ENCODE data around the gene COMMD7. TPM values are rescaled to one million over a fixed set of nuclear protein-coding genes. Genes with fewer than 3 reads are reported as not detected.
A peak's percentile ranks its signal among the peaks of the same experiment; 100 is the strongest.

Gene COMMD7
- total RNA-seq, 4 donors from 2014 or later: 9.8 to 22.5 (median 10.2) TPM

- TF ChIP-seq POLR2A (IDR thresholded peaks at IDR 0.05) (no peak), CTCF (IDR thresholded peaks at IDR 0.05) (no peak)
- no peak for DNase-seq
- Histone ChIP-seq H3K27me3 (no peaks in the 10 kb centered on the region), H3K4me1 (no peaks in the 10 kb centered on the region), H3K9me3 (no peaks in the 10 kb centered on the region), H3K27ac (no peak overlapping the region), H3K4me3 (no peak overlapping the region), H3K36me3 (no peaks in the 10 kb centered on the region)
- intact Hi-C loops (cut with DNase I): no loop called here
Measured at GRCh38 chr20:32751293-32751692, 8.0 kb upstream of the COMMD7 start.

- Histone ChIP-seq H3K4me3 (no peak overlapping the region), H3K9me3 (no peaks in the 10 kb centered on the region), H3K27ac (no peak overlapping the region), H3K4me1 (no peaks in the 10 kb centered on the region), H3K36me3 (no peaks in the 10 kb centered on the region), H3K27me3 (no peaks in the 10 kb centered on the region)
- TF ChIP-seq CTCF (IDR thresholded peaks at IDR 0.05): no peak
- no peak for TF ChIP-seq POLR2A (IDR thresholded peaks at IDR 0.05)
- intact Hi-C loops (cut with DNase I): no loop called here
- no peak for DNase-seq
- 77 to 80% methylated on average over 11 of the region's 11 CpGs for WGBS, 2 donors
Measured at GRCh38 chr20:32749914-32750637, 6.8 kb upstream of the COMMD7 start.

- no peaks in the 10 kb centered on the region for H3K27me3 ChIP-seq
- DNase-seq: no peak
- peak overlapping the region; percentile 77 to 91 (median 88) for H3K4me3 ChIP-seq
- H3K4me1 ChIP-seq: peaks cover 5 to 35% (median 19%) of the 10 kb centered on the region in 3 donors
- H3K36me3 ChIP-seq: no peaks in the 10 kb centered on the region
- intact Hi-C loops (cut with DNase I): no loop called here
- WGBS, 2 donors: 16 to 18% methylated on average over 18 to 20 of the region's 25 CpGs
- H3K27ac ChIP-seq: peak overlapping the region; percentile 85 to 91 (median 88)
- TF ChIP-seq POLR2A (IDR thresholded peaks at IDR 0.05) (no peak), CTCF (IDR thresholded peaks at IDR 0.05) (no peak)
- H3K9me3 ChIP-seq: no peaks in the 10 kb centered on the region
Measured at GRCh38 chr20:32742322-32743236, 688 bp downstream of the COMMD7 start.

GRCh38 chr20:32741151-32741550 is 2.1 kb downstream of the COMMD7 start:
- Histone ChIP-seq H3K27me3 (no peaks in the 10 kb centered on the region), H3K27ac (no peak overlapping the region), H3K4me3 (no peak overlapping the region), H3K9me3 (no peaks in the 10 kb centered on the region), H3K4me1 (peaks cover 5 to 37% (median 19%) of the 10 kb centered on the region in 3 donors), H3K36me3 (no peaks in the 10 kb centered on the region)
- intact Hi-C loops (cut with DNase I): no loop called here
- no peak for DNase-seq
- TF ChIP-seq POLR2A (IDR thresholded peaks at IDR 0.05) (no peak), CTCF (IDR thresholded peaks at IDR 0.05) (no peak)
- WGBS, 2 donors: 87 to 93% methylated on average over 5 of the region's 5 CpGs

Data from esophagus squamous epithelium (tissue), 5 donors.